Lower leg skin (tissue), 3 donors: ENCODE results near the gene SPATA31D4.
"Not testable (repeated sequence)": the region's sequence is repeated elsewhere in the genome, so short reads cannot be mapped to it uniquely, and the experiment has no call there.

ENCODE experiments used
- CTCF ChIP-seq, 3 donors: fragments of 450-650 bp; IDR thresholded peaks; one replicate each; pipeline ENCODE4 v1.5.1; 2016; ENCODE audit warnings: antibody characterized with exemption in 3 of 3, mild to moderate bottlenecking in 3 of 3, moderate library complexity in 2 of 3
- POLR2A ChIP-seq, 2 donors: fragments of 450-650 bp; IDR thresholded peaks; one replicate each; pipeline ENCODE4 v1.6.1; 2016 to 2017; ENCODE audit warnings: antibody characterized with exemption in 2 of 2, mild to moderate bottlenecking in 1 of 2, moderate library complexity in 1 of 2

GRCh38 chr9:81928305-81928704, at the start of gene SPATA31D4:
- TF ChIP-seq CTCF, POLR2A (IDR thresholded peaks at IDR 0.05): not testable (repeated sequence)
